B cell (primary cell): ENCODE data around the gene TSEN2. TPM values are rescaled to one million over a fixed set of nuclear protein-coding genes. Genes with fewer than 3 reads are reported as not detected.

Experiments
- ATAC-seq: fragments of 200-7000 bp; cut with Tn5 transposase; one replicate; pipeline ENCODE4 v1.10.0; 2021; ENCODE audit warnings: low read depth, mild to moderate bottlenecking, moderate number of reproducible peaks, moderate library complexity
- CTCF ChIA-PET: fragments of 350-600 bp; sonication (Branson Sonifier 250); formaldehyde crosslinking; loops from one replicate; lab custom pipeline; 2021; ENCODE audit warnings: antibody characterized with exemption, inconsistent platforms; lab: Charles Lee
- POLR2A ChIA-PET: fragments of 350-600 bp; sonication (Branson Sonifier 250); formaldehyde crosslinking; loops from one replicate; lab custom pipeline; 2021; ENCODE audit warnings: antibody characterized with exemption; lab: Charles Lee
- DNase-seq: peaks from one replicate; pipeline ENCODE4 v3.0.0; 2013
- H2AFZ ChIP-seq: 2 replicates; pipeline ENCODE4 v1.6.1; 2012; ENCODE audit warnings: mild to moderate bottlenecking, low read depth, low read length; ENCODE audit not compliant: insufficient read depth, poor library complexity, severe bottlenecking
- H3K27ac ChIP-seq, 2 donors: 1 replicate in 1 of 2; 2 replicates in 1 of 2; pipeline ENCODE4 v1.5.1; 2012 to 2013; ENCODE audit warnings: low read length in 2 of 2, mild to moderate bottlenecking in 2 of 2, moderate library complexity in 1 of 2
- H3K27me3 ChIP-seq, 4 experiments: fragments of 200-600 bp in 1 of 4; sonication (generic) in 1 of 4; replicated peaks in 1 of 4; 1 replicate in 2 of 4; 2 replicates in 2 of 4; pipeline versions ENCODE4 v1.6.1 to v1.7.0; 2013 to 2016; ENCODE audit warnings: low read length in 3 of 4, mild to moderate bottlenecking in 2 of 4, mixed read lengths in 1 of 4, moderate library complexity in 1 of 4; ENCODE audit not compliant: insufficient read depth in 4 of 4, control insufficient read depth in 3 of 4; ENCODE audit errors: control extremely low read depth in 1 of 4
- H3K36me3 ChIP-seq, 2 experiments: replicated peaks in 1 of 2; 1 replicate in 1 of 2; 2 replicates in 1 of 2; pipeline versions ENCODE4 v1.6.1 to v1.7.1; 2013; ENCODE audit warnings: low read length in 1 of 2; ENCODE audit not compliant: insufficient read depth in 2 of 2, control insufficient read depth in 1 of 2; ENCODE audit errors: control extremely low read depth in 1 of 2, extremely low read depth in 1 of 2
- H3K4me1 ChIP-seq, 2 donors: fragments of 200-600 bp in 1 of 2; sonication (generic) in 1 of 2; 1 replicate in 1 of 2; 2 replicates in 1 of 2; pipeline versions ENCODE4 v1.5.1 to v1.6.1; 2013 to 2017; ENCODE audit warnings: low read length in 2 of 2; ENCODE audit not compliant: control insufficient read depth in 2 of 2, insufficient read depth in 2 of 2
- H3K4me2 ChIP-seq: replicated peaks from 2 replicates; pipeline ENCODE3; 2012; ENCODE audit warnings: mild to moderate bottlenecking, low read depth, low read length; ENCODE audit not compliant: poor library complexity, severe bottlenecking
- H3K4me3 ChIP-seq, 5 experiments: fragments of 200-600 bp in 1 of 5; sonication (generic) in 1 of 5; 1 replicate in 3 of 5; 2 replicates in 2 of 5; pipeline versions ENCODE4 v1.5.1 to v1.7.0; 2011 to 2016; ENCODE audit warnings: low read length in 4 of 5, mild to moderate bottlenecking in 4 of 5, low read depth in 2 of 5, control low read depth in 1 of 5, moderate library complexity in 1 of 5; ENCODE audit not compliant: insufficient read depth in 1 of 5; ENCODE audit errors: control extremely low read depth in 1 of 5, extremely low read depth in 1 of 5
- H3K79me2 ChIP-seq: fragments of 200-600 bp; sonication (generic); one replicate; pipeline ENCODE4 v1.6.0; 2016; ENCODE audit warnings: low read length; ENCODE audit not compliant: control insufficient read depth, insufficient read depth
- H3K9ac ChIP-seq: fragments of 200-600 bp; sonication (generic); 2 replicates; pipeline ENCODE4 v1.6.1; 2017; ENCODE audit warnings: mild to moderate bottlenecking, low read length, moderate library complexity
- H3K9me3 ChIP-seq, 3 donors: one replicate each; pipeline versions ENCODE4 v1.6.1 to v1.7.1; 2013; ENCODE audit warnings: low read length in 2 of 3; ENCODE audit not compliant: control insufficient read depth in 2 of 3, insufficient read depth in 1 of 3; ENCODE audit errors: control extremely low read depth in 1 of 3
- H4K20me1 ChIP-seq: 2 replicates; pipeline ENCODE4 v1.6.0; 2012; ENCODE audit warnings: mild to moderate bottlenecking, low read length; ENCODE audit not compliant: insufficient read depth, control insufficient read depth, poor library complexity, severe bottlenecking
- H3K27ac Mint-ChIP-seq: one replicate; pipeline ENCODE4 v1.8.0; 2021; ENCODE audit warnings: mixed read lengths
- H3K27me3 Mint-ChIP-seq: one replicate; pipeline ENCODE4 v1.8.0; 2021; ENCODE audit warnings: mixed read lengths
- H3K4me1 Mint-ChIP-seq: one replicate; pipeline ENCODE4 v1.8.0; 2021; ENCODE audit warnings: mixed read lengths
- H3K4me3 Mint-ChIP-seq: one replicate; pipeline ENCODE4 v1.8.0; 2021; ENCODE audit warnings: mixed read lengths
- H3K9me3 Mint-ChIP-seq: one replicate; pipeline ENCODE4 v1.8.0; 2022; ENCODE audit warnings: mixed read lengths; ENCODE audit not compliant: insufficient read depth
- EZH2 ChIP-seq: IDR thresholded peaks from 2 replicates; pipeline ENCODE4 v1.6.1; 2012; ENCODE audit warnings: borderline replicate concordance, low read depth, mild to moderate bottlenecking, moderate library complexity, low read length; ENCODE audit not compliant: insufficient read depth, poor library complexity, severe bottlenecking
- WGBS: methylation state at CpG from one replicate; pipeline ENCODE4 v1.1.5; 2013; ENCODE audit warnings: missing lambda C conversion rate; ENCODE audit not compliant: insufficient coverage; 5-methylcytosine and 5-hydroxymethylcytosine counted together
- intact Hi-C: fragments of 100-400 bp; cut with micrococcal nuclease; formaldehyde crosslinking; loops from one replicate; pipeline ENCODE4 v1.10.0; 2022
- polyA plus RNA-seq: library from polyadenylated mRNA; depleted of rRNA; stranded (reverse); fragments of >200 nt; gene quantifications from 2 replicates; pipeline ENCODE4 v1.2.3, GENCODE V29; 2012
- total RNA-seq, 2 donors: library from RNA; stranded (reverse); fragments of 120-200 nt in 1 of 2; gene quantifications; 1 replicate in 1 of 2; 2 replicates in 1 of 2; pipeline versions ENCODE4 v1.2.3 to v1.2.4, GENCODE V29; 2013 to 2022
- TF ChIP-seq, protein P1 (sequence below): fragments of 200-600 bp; IDR thresholded peaks from one replicate; pipeline ENCODE4 v1.8.0; 2022; ENCODE audit warnings: antibody characterized with exemption, mild to moderate bottlenecking

The TSEN2 gene
- total and polyA plus RNA-seq, 2 donors (not counting 1 experiment from before 2014, with no cell fraction given) = 13.4 to 17.6 TPM

GRCh38 chr3:12544652-12545472 lies 60.6 kb downstream of the TSEN2 start:
- H3K27me3 ChIP-seq = no peaks in the 10 kb centered on the region
- no peak for DNase-seq
- no peaks in the 10 kb centered on the region for H3K4me1 Mint-ChIP-seq
- H3K27me3 Mint-ChIP-seq = peaks cover 2% of the 10 kb centered on the region
- H2AFZ ChIP-seq = no peak overlapping the region
- no peaks in the 10 kb centered on the region for H3K9me3 Mint-ChIP-seq
- H3K4me2 ChIP-seq = no peak overlapping the region
- no peak overlapping the region for H3K9ac ChIP-seq
- H3K9me3 ChIP-seq = no peaks in the 10 kb centered on the region
- H3K27ac Mint-ChIP-seq = no peak overlapping the region
- H3K27ac ChIP-seq = no peak overlapping the region
- WGBS = 87% methylated on average over 6 of the region's 11 CpGs
- no peak overlapping the region for H3K4me3 ChIP-seq
- no peak overlapping the region for H3K4me3 Mint-ChIP-seq
- intact Hi-C loops = no loop called here
- ChIA-PET CTCF (interaction anchor here (0.8 kb wide), 1 partner anchor 65 kb away, joined by 3 read pairs; no protein-coding TSS in a partner anchor), POLR2A (no interaction called here)
- H3K36me3 ChIP-seq = no peaks in the 10 kb centered on the region
- no peak for ATAC-seq
- H3K79me2 ChIP-seq = no peaks in the 10 kb centered on the region
- no peaks in the 10 kb centered on the region for H3K4me1 ChIP-seq
- TF ChIP-seq, protein P1, sequence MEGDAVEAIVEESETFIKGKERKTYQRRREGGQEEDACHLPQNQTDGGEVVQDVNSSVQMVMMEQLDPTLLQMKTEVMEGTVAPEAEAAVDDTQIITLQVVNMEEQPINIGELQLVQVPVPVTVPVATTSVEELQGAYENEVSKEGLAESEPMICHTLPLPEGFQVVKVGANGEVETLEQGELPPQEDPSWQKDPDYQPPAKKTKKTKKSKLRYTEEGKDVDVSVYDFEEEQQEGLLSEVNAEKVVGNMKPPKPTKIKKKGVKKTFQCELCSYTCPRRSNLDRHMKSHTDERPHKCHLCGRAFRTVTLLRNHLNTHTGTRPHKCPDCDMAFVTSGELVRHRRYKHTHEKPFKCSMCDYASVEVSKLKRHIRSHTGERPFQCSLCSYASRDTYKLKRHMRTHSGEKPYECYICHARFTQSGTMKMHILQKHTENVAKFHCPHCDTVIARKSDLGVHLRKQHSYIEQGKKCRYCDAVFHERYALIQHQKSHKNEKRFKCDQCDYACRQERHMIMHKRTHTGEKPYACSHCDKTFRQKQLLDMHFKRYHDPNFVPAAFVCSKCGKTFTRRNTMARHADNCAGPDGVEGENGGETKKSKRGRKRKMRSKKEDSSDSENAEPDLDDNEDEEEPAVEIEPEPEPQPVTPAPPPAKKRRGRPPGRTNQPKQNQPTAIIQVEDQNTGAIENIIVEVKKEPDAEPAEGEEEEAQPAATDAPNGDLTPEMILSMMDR = no peak
- TF ChIP-seq EZH2 = no peak
- no peaks in the 10 kb centered on the region for H4K20me1 ChIP-seq

- Mint-ChIP-seq H3K27me3 (peaks cover 7% of the 10 kb centered on the region), H3K4me1 (no peaks in the 10 kb centered on the region), H3K9me3 (no peaks in the 10 kb centered on the region), H3K27ac (no peak within 1 kb of the TSS), H3K4me3 (no peak within 1 kb of the TSS)
- H3K9me3 ChIP-seq = no peaks in the 10 kb centered on the region
- CTCF ChIA-PET = interaction anchor here (0.8 kb wide), 1 partner anchor 66 kb away, joined by 3 read pairs; no protein-coding TSS in a partner anchor
- no peak within 1 kb of the TSS for H3K27ac ChIP-seq
- no peak within 1 kb of the TSS for H3K4me3 ChIP-seq
- no peak within 1 kb of the TSS for H2AFZ ChIP-seq
- ATAC-seq (no peak), DNase-seq (no peak)
- no peak within 1 kb of the TSS for H3K4me2 ChIP-seq
- TF ChIP-seq, protein P1 = no peak
- no peak for TF ChIP-seq EZH2
- 100% methylated on average over 1 of the region's 4 CpGs for WGBS
- no peaks in the 10 kb centered on the region for H4K20me1 ChIP-seq
- no peaks in the 10 kb centered on the region for H3K4me1 ChIP-seq
- no peak within 1 kb of the TSS for H3K9ac ChIP-seq
- POLR2A ChIA-PET = no interaction called here
- no peaks in the 10 kb centered on the region for H3K36me3 ChIP-seq
- no peaks in the 10 kb centered on the region for H3K27me3 ChIP-seq
- intact Hi-C loops = no loop called here
- H3K79me2 ChIP-seq = no peaks in the 10 kb centered on the region
Observed at GRCh38 chr3:12545473-12545791, 61.2 kb downstream of the TSEN2 start, which contains the start of gene MKRN2OS. TSS of gene MKRN2OS (minus strand) at chr3:12545499. CDS start at chr3:12545464, 35 bp downstream.
